Measurements from ENCODE around the gene FAM78A. TPM values are rescaled to one million over a fixed set of nuclear protein-coding genes. Genes with fewer than 3 reads are reported as not detected.

Gene FAM78A
- total RNA-seq, 1 experiment from 2014 or later: 0.84 TPM

DNA sequence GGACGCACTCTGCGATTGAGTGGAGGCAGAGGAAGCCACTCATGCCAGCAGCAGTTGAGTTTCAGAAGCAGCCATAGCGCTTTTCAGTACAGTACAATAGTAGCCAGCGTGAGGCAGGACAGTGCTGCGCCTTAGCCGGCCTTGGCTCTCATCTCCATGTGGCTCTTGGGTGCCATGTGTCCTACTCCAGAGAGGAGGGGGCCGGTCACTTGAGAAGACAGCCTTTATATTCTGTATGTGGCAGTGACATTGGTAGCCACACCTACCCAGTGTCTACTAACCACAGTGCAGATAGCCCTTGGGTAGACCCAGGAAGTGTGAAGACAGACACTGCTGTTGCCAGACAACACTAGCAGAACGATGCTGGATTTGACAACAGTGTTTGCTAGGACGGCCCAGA lies 42.3 kb downstream of the FAM78A start:
- no peak for DNase-seq (ENCODE audit: low spot score)
- CTCF ChIA-PET: no interaction called here
- intact Hi-C loops (cut with micrococcal nuclease; ENCODE audit: unreplicated experiment): no loop called here
- Histone ChIP-seq H3K27me3 (replicated peaks; ENCODE audit: insufficient read depth, low read depth, low read length, poor library complexity) (no peaks in the 10 kb centered on the region), H3K27ac (ENCODE audit: low read depth, low read length, poor library complexity, severe bottlenecking) (no peak overlapping the region), H3K4me3 (ENCODE audit: low read depth, low read length, poor library complexity, severe bottlenecking) (no peak overlapping the region), H3K9me3 (ENCODE audit: low read depth, low read length, poor library complexity, severe bottlenecking) (no peaks in the 10 kb centered on the region), H3K4me1 (ENCODE audit: insufficient read depth, low read length, poor library complexity, severe bottlenecking) (peaks cover 11% of the 10 kb centered on the region), H3K36me3 (ENCODE audit: insufficient read depth, low read length, poor library complexity, severe bottlenecking) (peaks cover 22% of the 10 kb centered on the region)
- TF ChIP-seq EZH2 (IDR thresholded peaks at IDR 0.05; ENCODE audit: borderline replicate concordance, low read depth, low read length, poor library complexity, severe bottlenecking): no peak
- TF ChIP-seq, protein P1, sequence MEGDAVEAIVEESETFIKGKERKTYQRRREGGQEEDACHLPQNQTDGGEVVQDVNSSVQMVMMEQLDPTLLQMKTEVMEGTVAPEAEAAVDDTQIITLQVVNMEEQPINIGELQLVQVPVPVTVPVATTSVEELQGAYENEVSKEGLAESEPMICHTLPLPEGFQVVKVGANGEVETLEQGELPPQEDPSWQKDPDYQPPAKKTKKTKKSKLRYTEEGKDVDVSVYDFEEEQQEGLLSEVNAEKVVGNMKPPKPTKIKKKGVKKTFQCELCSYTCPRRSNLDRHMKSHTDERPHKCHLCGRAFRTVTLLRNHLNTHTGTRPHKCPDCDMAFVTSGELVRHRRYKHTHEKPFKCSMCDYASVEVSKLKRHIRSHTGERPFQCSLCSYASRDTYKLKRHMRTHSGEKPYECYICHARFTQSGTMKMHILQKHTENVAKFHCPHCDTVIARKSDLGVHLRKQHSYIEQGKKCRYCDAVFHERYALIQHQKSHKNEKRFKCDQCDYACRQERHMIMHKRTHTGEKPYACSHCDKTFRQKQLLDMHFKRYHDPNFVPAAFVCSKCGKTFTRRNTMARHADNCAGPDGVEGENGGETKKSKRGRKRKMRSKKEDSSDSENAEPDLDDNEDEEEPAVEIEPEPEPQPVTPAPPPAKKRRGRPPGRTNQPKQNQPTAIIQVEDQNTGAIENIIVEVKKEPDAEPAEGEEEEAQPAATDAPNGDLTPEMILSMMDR (conservative IDR thresholded peaks at IDR 0.05; ENCODE audit: low read depth, low read length): no peak
- POLR2A ChIA-PET (ENCODE audit: low non-redundant PET): no interaction called here
- no TSS peak for BruUV-seq (replicated peaks)

DNA sequence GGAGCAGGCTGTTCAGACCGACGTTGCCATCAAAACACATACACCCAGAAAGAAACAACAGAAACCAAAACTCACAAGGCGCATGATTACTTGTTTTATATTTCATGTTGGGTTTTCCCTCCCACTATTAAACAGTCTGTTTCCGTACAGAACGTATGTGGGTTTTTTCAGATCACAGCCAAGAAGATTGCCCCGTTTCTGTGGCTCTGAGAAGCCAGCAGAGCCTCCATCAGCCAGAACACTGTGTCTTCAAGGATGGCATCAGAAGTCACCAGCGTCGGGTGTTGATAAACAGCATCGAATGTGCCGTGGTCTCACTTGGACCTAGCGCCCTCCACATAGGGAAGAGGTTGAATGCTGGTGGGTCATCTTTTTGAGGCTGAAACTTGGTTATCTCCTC lies 42.8 kb downstream of the FAM78A start:
- intact Hi-C loops (cut with micrococcal nuclease; ENCODE audit: unreplicated experiment): no loop called here
- no TSS peak for BruUV-seq (replicated peaks)
- Histone ChIP-seq H3K4me1 (ENCODE audit: insufficient read depth, low read length, poor library complexity, severe bottlenecking) (peaks cover 16% of the 10 kb centered on the region), H3K36me3 (ENCODE audit: insufficient read depth, low read length, poor library complexity, severe bottlenecking) (peaks cover 22% of the 10 kb centered on the region), H3K9me3 (ENCODE audit: low read depth, low read length, poor library complexity, severe bottlenecking) (no peaks in the 10 kb centered on the region), H3K27ac (ENCODE audit: low read depth, low read length, poor library complexity, severe bottlenecking) (no peak overlapping the region), H3K4me3 (ENCODE audit: low read depth, low read length, poor library complexity, severe bottlenecking) (no peak overlapping the region), H3K27me3 (replicated peaks; ENCODE audit: insufficient read depth, low read depth, low read length, poor library complexity) (no peaks in the 10 kb centered on the region)
- no peak for DNase-seq (ENCODE audit: low spot score)
- no peak for TF ChIP-seq EZH2 (IDR thresholded peaks at IDR 0.05; ENCODE audit: borderline replicate concordance, low read depth, low read length, poor library complexity, severe bottlenecking)
- CTCF ChIA-PET: no interaction called here
- POLR2A ChIA-PET (ENCODE audit: low non-redundant PET): no interaction called here

DNA sequence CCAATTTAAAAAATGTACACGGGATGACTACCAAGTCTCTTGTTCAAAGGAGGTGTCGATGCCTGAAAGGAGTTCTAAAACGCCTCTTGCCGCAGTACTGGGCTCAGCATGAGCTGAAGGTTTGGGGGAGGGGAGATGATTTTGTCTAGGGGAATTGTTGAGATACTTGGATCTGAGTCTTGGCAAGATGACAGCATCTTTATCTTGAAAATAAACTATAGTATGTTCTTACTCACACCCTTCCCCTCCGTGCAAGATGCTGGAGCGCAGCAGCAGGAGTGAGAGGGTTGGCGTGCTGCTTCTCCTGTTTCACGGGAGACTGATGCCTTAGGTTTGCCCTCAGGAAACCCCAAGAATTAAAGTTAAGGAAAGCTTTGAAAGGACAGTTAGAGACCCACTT lies 47.3 kb downstream of the FAM78A start:
- intact Hi-C loops (cut with micrococcal nuclease; ENCODE audit: unreplicated experiment): no loop called here
- no TSS peak for BruUV-seq (replicated peaks)
- TF ChIP-seq EZH2 (IDR thresholded peaks at IDR 0.05; ENCODE audit: borderline replicate concordance, low read depth, low read length, poor library complexity, severe bottlenecking): no peak
- TF ChIP-seq, protein P1 (conservative IDR thresholded peaks at IDR 0.05; ENCODE audit: low read depth, low read length): no peak

DNA sequence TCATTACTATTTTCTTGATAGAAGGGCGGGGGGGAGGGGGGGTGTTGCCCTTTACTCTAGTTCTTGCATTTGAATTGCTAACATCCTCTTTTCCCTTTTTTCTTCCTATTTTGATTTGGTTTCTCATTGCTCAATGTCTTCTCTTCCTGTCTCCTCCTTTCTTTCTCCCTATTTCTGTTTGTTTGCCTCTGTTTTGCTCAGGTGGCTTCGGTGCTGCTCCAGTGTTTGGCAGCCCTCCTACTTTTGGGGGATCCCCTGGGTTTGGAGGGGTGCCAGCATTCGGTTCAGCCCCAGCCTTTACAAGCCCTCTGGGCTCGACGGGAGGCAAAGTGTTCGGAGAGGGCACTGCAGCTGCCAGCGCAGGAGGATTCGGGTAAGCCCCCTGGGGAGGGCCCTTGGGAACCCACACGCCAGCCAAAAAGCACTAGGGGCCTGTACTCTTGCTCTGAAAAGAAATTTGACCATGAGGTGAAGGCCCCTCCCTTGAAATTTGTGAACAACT lies 48.3 kb downstream of the FAM78A start:
- no TSS peak for BruUV-seq (replicated peaks)
- peak overlapping the region; percentile 28 for H3K27ac ChIP-seq (ENCODE audit: low read depth, low read length, poor library complexity, severe bottlenecking)
- intact Hi-C loops (cut with micrococcal nuclease; ENCODE audit: unreplicated experiment): no loop called here
- ChIA-PET CTCF (interaction anchor here (0.6 kb wide), 2 partner anchors 26 to 1779 kb away, joined by 3 to 4 read pairs; no protein-coding TSS in a partner anchor), POLR2A (ENCODE audit: low non-redundant PET) (no interaction called here)
- peaks cover 16% of the 10 kb centered on the region for H3K36me3 ChIP-seq (ENCODE audit: insufficient read depth, low read length, poor library complexity, severe bottlenecking)
- no peak for TF ChIP-seq EZH2 (IDR thresholded peaks at IDR 0.05; ENCODE audit: borderline replicate concordance, low read depth, low read length, poor library complexity, severe bottlenecking)
- TF ChIP-seq, protein P1 (conservative IDR thresholded peaks at IDR 0.05; ENCODE audit: low read depth, low read length): no peak
- peak; percentile 58 for DNase-seq (ENCODE audit: low spot score)
- H3K9me3 ChIP-seq (ENCODE audit: low read depth, low read length, poor library complexity, severe bottlenecking): no peaks in the 10 kb centered on the region
- no peaks in the 10 kb centered on the region for H3K27me3 ChIP-seq (replicated peaks; ENCODE audit: insufficient read depth, low read depth, low read length, poor library complexity)
- H3K4me1 ChIP-seq (ENCODE audit: insufficient read depth, low read length, poor library complexity, severe bottlenecking): peaks cover 22% of the 10 kb centered on the region
- no peak overlapping the region for H3K4me3 ChIP-seq (ENCODE audit: low read depth, low read length, poor library complexity, severe bottlenecking)

More for the DNA sequence above, 47.3 kb downstream of the FAM78A start:
- ChIA-PET POLR2A (ENCODE audit: low non-redundant PET) (interaction anchor here (0.6 kb wide), 1 partner anchor 28 kb away, joined by 6 read pairs; no protein-coding TSS in a partner anchor), CTCF (no interaction called here)
- Histone ChIP-seq H3K9me3 (ENCODE audit: low read depth, low read length, poor library complexity, severe bottlenecking) (no peaks in the 10 kb centered on the region), H3K36me3 (ENCODE audit: insufficient read depth, low read length, poor library complexity, severe bottlenecking) (peaks cover 24% of the 10 kb centered on the region), H3K27me3 (replicated peaks; ENCODE audit: insufficient read depth, low read depth, low read length, poor library complexity) (no peaks in the 10 kb centered on the region), H3K27ac (ENCODE audit: low read depth, low read length, poor library complexity, severe bottlenecking) (no peak overlapping the region), H3K4me1 (ENCODE audit: insufficient read depth, low read length, poor library complexity, severe bottlenecking) (peaks cover 22% of the 10 kb centered on the region), H3K4me3 (ENCODE audit: low read depth, low read length, poor library complexity, severe bottlenecking) (no peak overlapping the region)
- DNase-seq (ENCODE audit: low spot score): peak; percentile 23

Data from A673 (cell line).